Measurements from ENCODE around the gene LAG3.
"Not testable (repeated sequence)": the region's sequence is repeated elsewhere in the genome, so short reads cannot be mapped to it uniquely, and the experiment has no call there.

Gene LAG3

GRCh38 chr12:6772331-6772695, at the start of gene LAG3:
Gene LAG3 (plus strand): TSS chr12:6772520. CDS start chr12:6772853, 333 bp downstream.
- DNase-seq = no peak

DNA sequence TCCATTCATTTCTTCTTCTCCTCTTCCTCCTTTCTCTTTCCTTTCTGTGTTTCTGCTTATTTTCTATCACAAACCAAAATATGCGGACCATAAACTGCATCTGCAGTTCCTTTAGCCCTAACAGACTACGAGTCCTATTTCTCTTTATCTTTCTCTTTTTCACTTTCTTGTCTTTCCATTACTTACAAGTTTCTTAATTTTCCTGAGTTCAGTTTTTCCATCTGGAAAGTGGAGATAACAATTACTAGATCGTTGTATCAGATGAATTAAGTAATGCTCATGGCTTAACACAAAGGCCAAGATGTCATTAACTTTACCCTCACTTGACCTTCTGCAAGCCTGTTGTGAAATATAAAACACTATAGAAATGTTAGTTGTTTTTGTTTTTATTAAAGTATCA, 49.5 kb upstream of the LAG3 start:
- DNase-seq = no peak

GRCh38 chr12:6723607-6724408, 48.5 kb upstream of the LAG3 start, which contains the start of gene COPS7A:
Gene COPS7A (plus strand): TSS chr12:6724046. CDS start chr12:6724657, 611 bp downstream.
- DNase-seq = peak; percentile 100

DNA sequence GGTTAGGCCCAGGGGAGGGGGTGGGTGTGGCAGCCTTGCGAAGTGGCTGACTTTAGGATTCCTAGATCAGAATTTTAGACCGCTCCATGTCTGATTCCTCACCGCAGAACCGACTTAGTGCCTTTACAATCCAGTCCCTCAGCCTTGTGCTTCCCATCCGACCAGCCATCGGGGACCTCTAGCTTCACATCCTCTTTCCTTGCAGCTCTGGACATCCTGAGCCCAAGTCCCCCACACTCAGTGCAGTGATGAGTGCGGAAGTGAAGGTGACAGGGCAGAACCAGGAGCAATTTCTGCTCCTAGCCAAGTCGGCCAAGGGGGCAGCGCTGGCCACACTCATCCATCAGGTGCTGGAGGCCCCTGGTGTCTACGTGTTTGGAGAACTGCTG, 47.9 kb upstream of the LAG3 start:
- DNase-seq = peak; percentile 74

GRCh38 chr12:6725350-6725749, 47.0 kb upstream of the LAG3 start:
- DNase-seq = no peak

GRCh38 chr12:6729186-6729585, 43.1 kb upstream of the LAG3 start:
- DNase-seq = no peak

DNA sequence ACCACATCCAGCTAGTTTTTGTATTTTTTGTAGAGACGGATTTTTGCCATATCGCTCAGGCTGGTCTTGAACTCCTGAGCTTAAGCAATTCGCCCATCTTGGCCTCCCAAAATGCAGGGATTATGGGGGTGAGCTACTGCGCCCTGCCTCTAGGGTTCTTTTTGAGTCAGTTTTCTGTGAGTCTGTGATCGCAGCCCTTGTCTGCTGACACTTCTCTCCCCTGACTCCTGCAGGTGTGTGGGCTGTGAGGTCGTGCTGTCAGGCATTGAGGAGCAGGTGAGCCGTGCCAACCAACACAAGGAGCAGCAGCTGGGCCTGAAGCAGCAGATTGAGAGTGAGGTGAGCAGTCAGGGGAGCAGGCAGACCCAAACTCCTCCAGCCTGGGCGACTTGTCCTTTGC, 42.2 kb upstream of the LAG3 start:
- no peak for DNase-seq

DNA sequence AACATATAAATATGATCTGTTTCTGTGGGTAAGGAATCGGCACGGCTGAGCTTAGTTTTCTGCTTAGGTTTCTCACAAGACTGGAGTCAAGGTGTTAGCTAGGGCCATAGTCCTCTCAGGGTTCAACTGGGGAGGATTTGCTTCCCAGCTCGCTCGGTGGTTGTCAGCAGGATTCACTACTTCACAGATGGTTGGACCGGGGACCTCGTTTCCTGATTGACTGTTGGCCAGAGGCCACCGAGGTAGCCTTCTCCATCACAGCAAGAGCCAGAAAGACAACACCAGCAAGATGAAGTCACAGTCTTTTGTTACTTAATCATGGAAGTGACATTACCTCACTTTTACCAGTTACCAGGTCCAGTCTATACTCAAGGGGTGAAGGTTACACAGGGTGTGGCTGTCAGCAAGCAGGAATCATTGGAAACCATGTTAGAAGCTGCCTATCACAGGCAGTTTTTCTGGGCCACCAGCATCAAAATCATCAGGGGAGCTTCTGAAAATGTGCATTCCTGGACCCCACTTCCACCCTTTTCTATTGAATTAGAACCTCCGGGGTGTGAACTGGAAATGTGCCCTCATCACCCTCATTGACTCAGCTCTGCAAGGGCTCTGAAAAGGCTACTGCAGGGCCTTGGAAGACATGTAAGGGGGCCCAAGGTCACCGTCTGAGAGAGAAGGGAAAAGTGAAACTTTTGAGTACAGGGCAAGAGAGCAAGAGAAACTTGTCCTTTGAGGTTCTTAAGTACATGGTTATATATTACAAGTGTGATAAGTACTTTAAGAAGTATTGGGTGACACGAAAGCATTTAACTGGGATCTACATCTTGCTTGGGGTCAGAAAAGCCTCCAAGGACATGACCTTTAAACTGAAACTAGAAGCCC, 37.6 kb upstream of the LAG3 start:
- no peak for DNase-seq

GRCh38 chr12:6735448-6736191, 36.7 kb upstream of the LAG3 start:
- DNase-seq = peak; percentile 73

- DNase-seq = no peak
Measured at GRCh38 chr12:6736754-6737153, 35.6 kb upstream of the LAG3 start.

DNA sequence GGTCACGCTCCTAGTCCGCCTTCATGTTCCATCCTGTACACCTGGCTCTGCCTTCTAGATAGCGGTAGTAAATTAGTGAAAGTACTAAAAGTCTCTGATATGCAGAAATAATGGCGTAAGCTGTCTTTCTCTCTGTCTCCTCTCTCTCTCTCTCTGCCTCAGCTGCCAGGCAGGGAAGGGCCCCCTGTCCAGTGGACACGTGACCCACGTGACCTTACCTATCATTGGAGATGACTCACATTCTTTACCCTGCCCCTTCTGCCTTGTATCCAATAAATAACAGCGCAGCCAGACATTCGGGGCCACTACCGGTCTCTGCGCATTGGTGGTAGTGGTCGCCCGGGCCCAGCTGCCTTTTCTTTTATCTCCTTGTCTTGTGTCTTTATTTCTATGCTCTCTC, 30.2 kb upstream of the LAG3 start:
- not testable (repeated sequence) for DNase-seq

DNA sequence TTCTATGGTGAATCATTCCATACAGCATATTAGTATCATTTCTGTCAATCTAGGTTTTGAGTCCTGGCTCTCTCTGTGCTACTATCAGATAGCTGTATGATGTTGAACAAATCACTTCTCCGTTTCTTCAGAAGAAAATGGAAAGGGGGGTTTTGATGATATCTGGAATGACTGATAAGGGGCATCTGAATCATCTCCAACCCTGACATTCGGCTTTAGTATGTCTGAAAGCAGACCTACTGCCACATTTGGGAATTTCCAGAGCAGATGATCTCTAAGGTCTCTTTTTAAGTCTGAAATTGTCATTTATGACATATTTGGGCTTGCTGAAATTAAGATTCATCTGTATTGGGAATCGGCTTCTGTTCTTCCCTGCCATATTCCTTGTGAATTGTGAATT, 29.5 kb upstream of the LAG3 start:
- DNase-seq = no peak

DNA sequence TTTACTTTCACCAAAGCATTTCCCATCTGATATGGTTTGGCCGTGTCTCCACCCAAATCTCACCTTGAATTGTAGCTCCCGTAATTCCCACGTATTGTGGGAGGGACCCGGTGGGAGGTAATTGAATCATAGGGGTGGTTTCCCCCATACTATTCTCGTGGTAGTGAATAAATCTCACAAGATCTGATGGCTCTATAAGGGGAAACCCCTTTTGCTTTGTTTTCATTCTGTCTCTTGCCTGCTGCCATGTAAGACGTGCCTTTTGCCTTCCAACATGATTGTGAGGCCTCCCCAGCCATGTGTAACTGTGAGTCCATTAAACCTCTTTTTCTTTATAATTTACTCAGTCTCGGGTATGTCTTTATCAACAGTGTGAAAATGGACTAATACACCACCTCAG, 29.0 kb upstream of the LAG3 start:
- not testable (repeated sequence) for DNase-seq

DNA sequence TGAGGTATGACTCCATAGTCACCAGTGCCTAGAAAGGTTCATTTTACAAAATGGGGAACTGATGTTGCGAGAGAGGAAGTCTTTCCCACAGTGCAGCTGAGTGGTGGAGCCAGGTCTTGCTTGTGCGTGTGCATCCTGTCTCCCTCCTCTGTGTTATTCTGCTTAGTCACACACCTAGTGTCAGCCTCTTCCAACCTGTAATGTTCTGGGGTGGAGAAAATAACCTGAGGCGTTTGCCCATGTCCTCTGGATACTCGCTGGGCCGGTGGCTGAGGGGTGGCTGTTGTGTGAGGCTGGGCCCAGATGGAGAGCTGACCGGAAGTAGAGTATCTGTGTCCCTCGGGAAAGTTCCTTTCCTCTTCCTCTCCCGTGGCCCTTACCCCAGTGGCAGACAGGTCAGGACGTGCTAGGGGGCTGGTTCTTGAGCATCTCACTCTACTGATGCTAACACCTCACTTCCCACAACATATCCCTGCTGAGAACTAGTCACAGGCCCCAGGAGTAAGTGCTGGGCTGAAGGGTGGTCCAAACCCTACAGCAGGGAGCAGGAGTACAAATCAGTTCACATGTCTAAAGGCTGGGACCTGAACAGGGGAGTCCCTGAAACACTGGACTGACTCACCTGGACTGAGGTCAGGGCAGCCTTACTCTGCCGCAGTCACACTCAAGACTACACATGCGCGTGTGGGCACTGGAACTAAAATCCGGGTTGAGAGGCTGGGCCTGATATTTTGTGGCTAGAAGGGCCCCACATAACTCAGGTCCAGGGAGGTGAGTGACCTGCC, 26.4 kb upstream of the LAG3 start:
- DNase-seq = no peak

DNA sequence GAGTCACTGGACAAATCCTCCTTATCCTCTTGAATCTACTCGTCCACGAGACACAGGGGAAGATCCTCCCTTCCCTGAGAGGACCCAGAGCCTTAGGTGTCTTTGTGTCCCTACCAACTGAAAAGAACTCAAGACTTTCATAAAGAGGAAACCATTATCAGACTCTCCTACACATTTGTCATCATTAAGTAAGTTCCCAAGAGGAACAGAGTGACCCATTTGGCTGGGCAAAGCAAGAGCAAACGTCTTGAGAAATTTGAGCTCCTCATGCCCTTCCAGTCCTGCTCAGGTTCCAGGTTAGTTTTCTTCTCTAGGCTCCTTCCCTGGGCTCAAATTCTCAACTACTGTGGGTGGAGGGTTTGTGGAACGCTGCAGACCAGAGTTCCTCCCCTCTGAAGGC, 25.1 kb upstream of the LAG3 start:
- no peak for DNase-seq

DNA sequence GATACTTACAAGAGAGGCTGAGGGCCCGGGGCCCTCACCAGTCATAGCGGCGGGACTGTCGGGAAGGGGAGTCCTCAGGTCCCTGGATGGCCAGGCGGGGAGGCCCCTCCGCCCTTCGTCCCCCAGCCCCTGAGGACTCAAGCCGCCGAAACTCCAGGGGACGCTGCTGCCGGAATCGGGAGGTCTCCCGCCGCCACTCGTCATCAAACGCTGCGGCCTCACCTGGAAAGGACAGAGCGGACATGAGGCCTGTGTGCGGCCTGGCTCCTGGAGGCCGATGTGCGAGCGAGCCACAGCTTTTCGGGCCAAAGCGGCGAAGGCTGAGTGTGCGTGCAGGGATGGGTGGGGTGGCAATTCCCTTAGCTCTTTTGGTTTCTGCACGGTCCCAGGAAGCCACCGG, 23.6 kb upstream of the LAG3 start:
- no peak for DNase-seq

- no peak for DNase-seq
Measured at GRCh38 chr12:6750506-6750905, 21.8 kb upstream of the LAG3 start.

GRCh38 chr12:6751767-6752166, 20.6 kb upstream of the LAG3 start:
- no peak for DNase-seq

DNA sequence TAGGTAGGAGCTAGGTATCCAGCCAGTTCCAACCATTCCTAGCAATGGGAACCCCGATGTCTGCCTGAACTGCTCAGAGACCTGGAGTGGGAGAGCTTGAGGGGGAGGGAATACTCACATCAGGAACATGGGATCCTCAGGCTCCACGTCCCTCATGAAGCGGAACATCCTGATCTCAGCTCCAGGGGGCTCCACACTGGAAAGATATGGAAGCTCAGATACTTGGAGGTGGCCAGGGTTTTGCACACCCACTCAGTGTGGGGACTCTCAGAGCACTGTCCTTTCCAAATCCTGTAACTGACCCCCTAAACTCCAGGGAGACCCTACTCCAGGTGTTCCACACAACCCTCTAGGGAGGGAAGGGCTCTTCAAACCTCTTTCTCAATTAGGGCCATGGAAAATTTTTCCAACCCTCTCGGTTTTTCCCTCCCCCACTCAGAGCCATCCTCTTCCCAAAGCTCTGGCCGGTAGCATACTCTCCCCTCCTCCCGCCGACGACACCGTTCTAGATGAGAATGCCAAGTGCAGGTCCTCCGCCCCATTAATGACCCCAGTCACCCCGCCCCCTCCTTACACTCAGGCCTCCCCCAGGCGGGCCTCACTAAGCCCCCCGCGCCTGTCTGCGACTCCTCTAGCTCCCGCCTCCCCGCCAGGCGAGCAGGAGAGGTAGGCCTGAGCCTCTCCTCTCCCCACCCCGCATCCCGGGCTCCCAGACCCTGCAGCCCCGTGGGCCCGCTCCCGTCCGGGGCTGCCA, 20.0 kb upstream of the LAG3 start:
- peak; percentile 85 for DNase-seq

DNA sequence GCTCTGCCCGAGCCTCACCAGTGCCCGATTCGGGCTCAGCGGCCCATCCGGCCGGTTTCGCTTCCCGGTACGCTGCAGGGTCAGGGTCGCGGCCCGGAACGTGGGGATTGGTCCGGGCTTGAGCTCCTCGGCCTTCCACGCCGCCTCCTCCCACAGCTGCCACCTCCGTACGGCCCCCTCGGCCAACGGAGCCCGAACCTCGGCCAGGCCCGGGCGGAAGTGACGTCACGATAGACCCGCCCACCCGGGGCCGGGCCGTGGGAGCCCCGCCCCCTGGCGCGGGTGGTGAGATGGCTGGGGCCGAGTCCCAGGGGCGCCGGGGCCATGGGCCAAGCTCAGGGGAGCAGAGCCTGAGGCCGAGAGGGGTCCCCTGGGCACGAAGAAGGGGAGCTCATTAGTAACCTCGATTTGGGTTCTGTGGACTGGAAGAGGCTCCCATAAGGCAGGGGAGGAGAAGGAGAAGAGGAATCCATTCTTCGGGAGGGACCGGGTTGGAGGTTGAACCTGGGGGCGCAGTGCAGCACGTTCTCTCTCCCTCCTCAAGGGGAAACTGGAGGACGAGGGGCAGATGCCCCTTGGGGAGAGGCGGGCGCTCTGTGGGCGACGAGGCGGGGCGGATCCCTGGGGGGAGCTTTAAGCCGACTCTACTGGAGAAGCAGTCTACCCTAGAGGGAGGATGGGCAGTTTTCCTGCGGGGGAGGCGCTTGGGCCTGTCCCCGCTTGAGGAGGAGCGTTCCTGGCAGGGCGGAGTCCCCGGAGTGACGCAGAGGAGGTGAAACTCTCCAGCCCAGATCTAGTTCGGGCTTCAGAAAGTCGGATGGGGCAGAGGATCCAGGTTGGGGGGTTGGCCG, 19.2 kb upstream of the LAG3 start, which contains the start of gene MLF2:
MLF2 (minus strand) TSS at position 221 of the 851 bp plus-strand sequence. CDS start 807 bp downstream, outside the sequence.
- peak; percentile 99 for DNase-seq

All from NCI-H82 (cell line).